ENCODE measurements around the gene GPR179.
"Not testable (repeated sequence)": the region's sequence is repeated elsewhere in the genome, so short reads cannot be mapped to it uniquely, and the experiment has no call there.

GPR179 gene

GRCh38 chr17:38317081-38317480 is 26.7 kb downstream of the GPR179 start:
- DNase-seq = no peak

- no peak for DNase-seq
Measured at GRCh38 chr17:38315497-38315896, 28.3 kb downstream of the GPR179 start.

GRCh38 chr17:38296834-38297517 is 46.8 kb downstream of the GPR179 start, which contains the start of gene MRPL45:
Gene MRPL45 (plus strand): TSS chr17:38297168. CDS start chr17:38297184, 16 bp downstream.
- peak; percentile 99 for DNase-seq

GRCh38 chr17:38295602-38296365 is 48.0 kb downstream of the GPR179 start:
- DNase-seq = not testable (repeated sequence)

- not testable (repeated sequence) for DNase-seq
Measured at GRCh38 chr17:38289760-38290159, 54.0 kb downstream of the GPR179 start.

- peak; percentile 51 for DNase-seq
Measured at GRCh38 chr17:38288217-38288827, 55.4 kb downstream of the GPR179 start.

- DNase-seq = peak; percentile 93
Measured at GRCh38 chr17:38286501-38287091, 57.2 kb downstream of the GPR179 start.

GRCh38 chr17:38285994-38286393 is 57.8 kb downstream of the GPR179 start:
- not testable (repeated sequence) for DNase-seq

Data from islet precursor cell (in vitro differentiated cells).